SHP77 treated with DMSO at 0.1 percent for 48 hours (cell line): ENCODE results near the gene GINM1.

Experiments used
- DNase-seq: peaks from one replicate; lab custom pipeline; 2025; lab: John Stamatoyannopoulos, UW

Gene GINM1

GRCh38 chr6:149593408-149593807 lies 27.2 kb downstream of the GINM1 start:
- no peak for DNase-seq

DNA sequence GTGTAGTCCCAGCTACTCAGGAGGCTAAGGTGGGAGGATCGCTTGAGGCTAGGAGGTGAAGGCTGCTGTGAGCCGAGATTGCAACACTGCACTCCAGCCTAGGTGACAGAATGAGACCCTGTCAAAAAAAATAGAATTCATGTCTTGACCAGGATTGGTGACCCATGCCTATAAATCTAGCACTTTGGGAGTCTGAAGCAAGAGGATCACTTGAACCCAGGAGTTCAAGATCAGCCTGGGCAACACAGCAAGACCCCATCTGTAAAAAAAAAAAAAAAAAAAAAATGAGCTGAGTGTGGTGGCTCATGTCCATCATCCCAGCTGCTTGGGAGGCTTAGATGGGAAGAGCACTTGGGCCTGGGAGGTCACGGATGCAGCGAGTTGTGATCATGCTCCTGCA lies 34.3 kb downstream of the GINM1 start:
- DNase-seq, result no peak

DNA sequence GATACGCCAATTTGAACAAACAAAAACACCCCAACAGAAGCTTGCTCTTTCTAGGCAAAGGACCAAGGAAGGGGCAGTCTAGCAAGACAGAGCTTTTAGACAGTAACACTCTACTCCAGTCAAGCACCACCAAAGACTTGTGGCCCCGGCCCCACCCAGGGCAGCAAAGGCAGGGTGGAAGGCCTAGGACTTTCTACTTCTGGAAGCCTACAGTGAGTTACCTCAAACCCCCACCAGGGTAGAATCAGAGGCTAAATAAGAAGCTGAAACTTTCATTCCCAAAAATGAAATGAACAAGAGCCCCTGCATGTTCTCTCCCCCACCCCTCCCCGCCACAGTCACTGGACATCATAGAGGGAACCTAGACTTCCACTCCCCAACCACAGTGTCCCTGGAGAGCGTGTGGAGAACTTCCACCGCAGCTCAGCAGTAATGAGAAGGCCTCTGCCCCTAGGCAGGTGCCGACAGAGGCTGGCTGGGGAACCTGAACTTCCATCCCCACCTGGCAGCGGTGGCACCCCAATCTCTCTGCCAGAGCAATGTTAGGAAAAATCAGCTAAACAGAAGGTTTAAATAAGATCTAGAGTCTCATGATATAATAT lies 42.3 kb downstream of the GINM1 start:
- DNase-seq, result no peak

DNA sequence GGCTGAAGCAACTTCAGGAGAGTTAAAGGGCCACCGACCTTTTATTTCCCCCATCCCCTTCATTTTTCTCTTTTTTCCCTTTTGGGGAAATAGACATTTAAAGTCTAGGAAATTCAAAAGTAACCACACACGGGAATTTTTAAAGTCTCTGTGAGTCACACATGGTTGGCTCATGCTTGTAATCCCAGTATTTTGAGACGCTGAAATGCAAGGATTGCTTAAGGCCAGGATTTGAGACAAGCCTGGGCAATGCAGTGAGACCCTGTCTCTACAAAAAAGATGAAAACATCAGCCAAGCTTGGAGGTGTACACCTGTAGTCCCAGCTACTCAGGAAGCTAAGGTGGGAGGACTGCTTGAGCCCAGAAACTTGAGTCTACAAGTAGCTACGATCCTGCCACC lies 48.2 kb downstream of the GINM1 start:
- no peak for DNase-seq

- DNase-seq, result no peak
Measured at GRCh38 chr6:149615805-149616204, 49.6 kb downstream of the GINM1 start.

DNA sequence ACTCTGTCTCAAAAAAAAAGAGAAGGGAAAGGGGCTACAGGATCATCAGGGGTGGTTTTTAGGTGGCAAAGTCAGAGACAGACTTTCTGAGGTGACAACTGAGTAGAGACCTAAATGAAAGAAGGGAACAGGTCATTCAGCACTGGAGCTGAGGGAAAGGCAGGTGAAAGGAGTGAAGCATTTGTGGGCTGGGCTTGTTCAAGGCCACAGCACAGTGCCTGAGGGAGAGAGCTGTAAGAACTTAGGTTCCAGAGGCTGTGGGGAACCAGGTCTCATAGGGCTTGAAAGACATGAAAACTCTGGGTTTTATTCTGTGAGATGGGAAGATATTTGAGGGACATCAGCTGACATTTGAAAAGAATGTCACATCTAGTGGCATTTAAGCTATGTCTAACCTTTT lies 61.5 kb downstream of the GINM1 start:
- DNase-seq, result no peak

GRCh38 chr6:149628875-149629510 lies 62.8 kb downstream of the GINM1 start:
- DNase-seq, result no peak

DNA sequence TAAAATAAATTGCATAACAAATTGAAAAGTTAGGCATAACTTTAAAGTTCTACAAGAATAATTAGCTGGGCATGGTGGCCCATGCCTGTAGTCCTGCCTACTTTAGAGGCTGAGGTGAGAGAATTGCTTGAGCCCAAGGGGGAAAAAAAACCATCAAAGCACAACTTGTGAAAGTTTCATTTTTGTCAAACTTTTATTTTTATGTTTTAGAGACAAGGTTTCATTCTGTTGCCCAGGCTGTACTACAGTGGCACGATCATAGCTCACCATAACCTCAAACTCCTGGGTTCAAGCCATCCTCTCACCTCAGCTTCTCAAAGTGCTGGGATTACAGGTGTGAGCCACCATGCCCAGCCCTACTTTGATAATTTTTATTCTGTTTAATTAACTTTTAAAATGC lies 68.1 kb downstream of the GINM1 start:
- DNase-seq, result no peak

DNA sequence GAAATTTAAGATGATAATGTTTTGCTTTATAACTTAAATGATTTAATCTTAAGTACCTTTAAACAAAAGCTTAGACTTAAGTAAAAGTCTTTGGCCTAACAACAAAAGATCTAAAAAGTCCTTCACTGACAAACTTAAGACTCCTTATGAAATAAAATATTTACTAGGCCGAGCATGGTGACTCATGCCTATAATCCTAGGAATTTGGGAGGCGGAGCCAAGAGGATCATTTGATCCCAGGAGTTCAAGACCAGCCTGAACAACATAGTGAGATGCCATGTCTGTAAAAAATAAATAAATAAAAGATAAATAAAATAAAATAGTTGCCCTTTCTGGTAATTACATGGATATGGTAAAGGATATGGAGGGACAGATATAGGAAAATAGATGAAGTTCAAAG lies 69.9 kb downstream of the GINM1 start:
- DNase-seq, result no peak
